ENCODE measurements around the gene AGL.

DNA sequence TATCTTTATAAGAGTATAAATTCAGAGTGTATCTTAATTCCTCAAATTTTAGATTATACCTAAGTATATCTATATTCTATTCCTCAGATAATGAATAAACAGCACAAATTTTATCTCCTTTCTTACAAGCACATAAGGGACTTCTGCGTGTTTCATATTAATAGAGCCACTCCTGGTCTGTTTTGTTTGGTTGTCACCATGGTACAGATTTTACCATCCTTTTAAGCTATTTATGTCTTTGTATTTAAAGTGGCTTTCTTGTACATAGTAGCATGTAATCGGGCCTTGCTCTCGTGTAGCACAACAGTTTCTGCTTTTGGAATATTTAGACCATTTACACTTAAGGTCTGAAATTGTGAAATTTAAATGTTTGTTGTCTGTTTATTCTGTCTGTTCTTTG lies 67.1 kb downstream of the AGL start:
- no peak for TF ChIP-seq POLR2A (IDR thresholded peaks at IDR 0.05; ENCODE audit: low read length)
- no peak for TF ChIP-seq GATA1 (IDR thresholded peaks at IDR 0.05; ENCODE audit: low read depth, low read length)
